SJCRH30 (cell line): ENCODE measurements around the gene CKMT2. TPM values are rescaled to one million over a fixed set of nuclear protein-coding genes. Genes with fewer than 3 reads are reported as not detected.
A peak's percentile ranks its signal among the peaks of the same experiment; 100 is the strongest.

Experiments
- DNase-seq, 2 experiments: peaks; one replicate each; pipeline ENCODE4 v3.0.0-alpha.2; 2015 to 2020
- H3K27ac ChIP-seq: fragments of 250-450 bp; sonication (Bioruptor Pico); 2 replicates; pipeline ENCODE4 v1.5.1; 2020; ENCODE audit warnings: mild to moderate bottlenecking, moderate library complexity
- H3K27me3 ChIP-seq: fragments of 250-450 bp; sonication (Bioruptor Pico); 2 replicates; pipeline ENCODE4 v1.5.1; 2020; ENCODE audit warnings: mild to moderate bottlenecking, moderate library complexity
- H3K36me3 ChIP-seq: fragments of 250-450 bp; sonication (Bioruptor Pico); 2 replicates; pipeline ENCODE4 v1.5.1; 2020; ENCODE audit warnings: mild to moderate bottlenecking, moderate library complexity
- H3K4me1 ChIP-seq: fragments of 250-450 bp; sonication (Bioruptor Pico); 2 replicates; pipeline ENCODE4 v1.5.1; 2020; ENCODE audit warnings: mild to moderate bottlenecking, moderate library complexity
- H3K4me3 ChIP-seq: fragments of 250-450 bp; sonication (Bioruptor Pico); 2 replicates; pipeline ENCODE4 v1.5.1; 2020; ENCODE audit warnings: mild to moderate bottlenecking, moderate library complexity
- H3K9me3 ChIP-seq: fragments of 250-450 bp; sonication (Bioruptor Pico); replicated peaks from 2 replicates; pipeline ENCODE4 v1.5.1; 2020; ENCODE audit warnings: mild to moderate bottlenecking, moderate library complexity
- total RNA-seq: library from RNA; depleted of rRNA; stranded (reverse); fragments of >200 nt; shearing (Covaris generic); gene quantifications from 2 replicates; pipeline ENCODE4 v1.2.3, GENCODE V29; 2014

CKMT2 gene
- total RNA-seq, 1 experiment from 2014 or later, result not detected

DNA sequence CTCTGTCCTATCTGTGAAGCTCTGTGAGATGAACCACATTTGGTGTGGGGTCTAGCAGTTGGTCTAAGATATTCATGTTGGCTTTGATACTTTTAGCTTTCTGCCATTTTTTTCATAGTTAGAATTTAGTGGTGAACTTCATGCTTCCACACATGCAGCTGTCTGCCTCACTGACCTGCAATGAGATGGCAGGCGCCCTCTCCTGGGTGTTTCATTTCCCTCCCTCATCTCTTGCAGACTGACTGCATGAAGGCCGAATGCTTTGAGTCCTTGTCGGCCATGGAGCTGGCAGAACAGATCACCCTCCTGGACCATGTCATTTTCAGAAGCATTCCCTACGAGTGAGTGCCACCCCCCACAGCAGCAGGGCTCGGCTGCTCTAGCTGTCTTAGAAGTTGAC lies 26.1 kb upstream of the CKMT2 start:
- H3K36me3 ChIP-seq, result no peaks in the 10 kb centered on the region
- DNase-seq, result peak; percentile 35 to 56
- no peaks in the 10 kb centered on the region for H3K9me3 ChIP-seq
- no peak overlapping the region for H3K27ac ChIP-seq
- H3K27me3 ChIP-seq, result no peaks in the 10 kb centered on the region
- H3K4me3 ChIP-seq, result no peak overlapping the region
- no peaks in the 10 kb centered on the region for H3K4me1 ChIP-seq

- Histone ChIP-seq H3K4me1 (no peaks in the 10 kb centered on the region), H3K27ac (no peak overlapping the region), H3K9me3 (no peaks in the 10 kb centered on the region), H3K36me3 (no peaks in the 10 kb centered on the region), H3K27me3 (no peaks in the 10 kb centered on the region), H3K4me3 (no peak overlapping the region)
- no peak for DNase-seq
Measured at GRCh38 chr5:81208904-81209303, 24.2 kb upstream of the CKMT2 start.

DNA sequence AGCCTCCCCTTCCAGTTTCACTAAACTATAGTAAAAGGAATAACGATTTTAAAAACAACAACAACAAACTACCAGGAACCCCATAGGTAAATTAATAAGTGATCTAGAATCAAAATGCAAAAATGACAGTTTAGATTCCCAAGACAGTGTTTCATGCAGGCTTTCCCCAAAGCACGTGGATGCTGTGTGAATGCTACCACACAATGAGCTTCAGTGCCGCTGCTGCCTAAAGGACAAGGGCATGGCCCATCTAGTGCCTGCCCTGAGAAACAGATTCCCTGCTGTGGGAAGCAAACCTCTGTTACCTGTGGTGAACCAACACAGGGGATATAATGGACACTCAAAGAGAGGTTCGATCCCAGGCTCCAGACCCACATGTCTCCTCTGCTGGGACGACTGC lies 23.7 kb upstream of the CKMT2 start:
- H3K36me3 ChIP-seq, result no peaks in the 10 kb centered on the region
- H3K27ac ChIP-seq, result no peak overlapping the region
- no peaks in the 10 kb centered on the region for H3K27me3 ChIP-seq
- H3K4me1 ChIP-seq, result no peaks in the 10 kb centered on the region
- H3K9me3 ChIP-seq, result no peaks in the 10 kb centered on the region
- no peak overlapping the region for H3K4me3 ChIP-seq
- DNase-seq, result no peak

DNA sequence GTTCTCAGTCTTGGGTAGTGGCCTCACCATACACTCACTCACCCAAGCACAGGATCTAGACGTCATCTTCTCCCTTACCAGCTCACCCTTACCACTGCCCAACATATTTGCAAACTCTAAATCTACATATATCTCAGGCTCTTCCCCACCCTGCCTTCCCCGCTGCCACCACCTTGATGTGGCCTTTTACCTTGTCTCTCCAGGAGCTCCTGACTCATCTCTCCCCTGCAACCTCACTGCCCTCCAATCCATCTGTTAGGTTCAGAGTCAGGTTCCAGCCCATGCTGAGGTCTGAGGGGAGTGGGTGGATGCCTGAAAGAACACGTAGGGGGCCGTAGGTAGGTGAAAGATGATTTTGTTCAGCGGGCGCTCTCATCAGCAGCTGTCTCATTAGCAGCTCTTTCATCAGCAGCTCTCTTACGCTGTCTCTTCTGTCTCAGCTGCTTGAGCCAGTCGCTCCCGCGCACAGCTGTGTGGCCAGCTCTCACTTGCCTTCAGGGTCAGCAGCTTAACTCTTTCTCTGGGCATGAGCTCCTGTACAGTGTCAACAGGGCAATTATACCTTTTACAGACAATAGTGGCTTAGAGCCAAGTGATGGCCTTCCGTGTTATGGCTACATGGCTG lies 23.1 kb upstream of the CKMT2 start:
- peak; percentile 31 to 55 for DNase-seq
- H3K27me3 ChIP-seq, result no peaks in the 10 kb centered on the region
- H3K27ac ChIP-seq, result no peak overlapping the region
- no peaks in the 10 kb centered on the region for H3K9me3 ChIP-seq
- no peaks in the 10 kb centered on the region for H3K36me3 ChIP-seq
- H3K4me1 ChIP-seq, result no peaks in the 10 kb centered on the region
- no peak overlapping the region for H3K4me3 ChIP-seq

GRCh38 chr5:81212211-81212751 lies 20.8 kb upstream of the CKMT2 start:
- Histone ChIP-seq H3K27me3 (no peaks in the 10 kb centered on the region), H3K27ac (no peak overlapping the region), H3K36me3 (no peaks in the 10 kb centered on the region), H3K9me3 (no peaks in the 10 kb centered on the region), H3K4me3 (no peak overlapping the region), H3K4me1 (no peaks in the 10 kb centered on the region)
- no peak for DNase-seq

GRCh38 chr5:81213070-81213469 lies 20.1 kb upstream of the CKMT2 start:
- Histone ChIP-seq H3K4me3 (no peak overlapping the region), H3K27ac (no peak overlapping the region), H3K9me3 (no peaks in the 10 kb centered on the region), H3K4me1 (no peaks in the 10 kb centered on the region), H3K36me3 (no peaks in the 10 kb centered on the region), H3K27me3 (no peaks in the 10 kb centered on the region)
- no peak for DNase-seq

GRCh38 chr5:81214848-81215247 lies 18.3 kb upstream of the CKMT2 start:
- no peaks in the 10 kb centered on the region for H3K27me3 ChIP-seq
- no peak overlapping the region for H3K27ac ChIP-seq
- DNase-seq, result no peak
- H3K9me3 ChIP-seq, result no peaks in the 10 kb centered on the region
- no peaks in the 10 kb centered on the region for H3K36me3 ChIP-seq
- H3K4me1 ChIP-seq, result no peaks in the 10 kb centered on the region
- H3K4me3 ChIP-seq, result no peak overlapping the region

DNA sequence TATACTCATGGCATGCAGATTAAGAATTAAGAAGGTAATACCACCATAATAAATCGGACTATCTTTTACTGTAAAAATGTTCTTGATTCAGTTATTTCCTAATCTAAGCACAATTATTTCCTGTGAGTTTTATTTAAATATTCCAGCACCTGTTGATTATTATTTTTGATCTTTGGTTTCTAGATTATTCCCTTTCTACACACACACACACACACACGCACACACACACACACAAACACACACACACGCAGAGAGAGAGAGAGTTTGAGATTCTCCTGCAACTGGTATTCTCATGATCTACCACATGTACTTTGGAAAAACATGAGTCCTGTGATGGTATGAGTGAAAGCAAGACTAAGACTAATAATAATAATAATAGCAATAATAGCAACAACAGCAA lies 17.0 kb upstream of the CKMT2 start:
- Histone ChIP-seq H3K9me3 (no peaks in the 10 kb centered on the region), H3K36me3 (no peaks in the 10 kb centered on the region), H3K4me1 (no peaks in the 10 kb centered on the region), H3K27me3 (no peaks in the 10 kb centered on the region), H3K4me3 (no peak overlapping the region), H3K27ac (no peak overlapping the region)
- DNase-seq, result no peak

DNA sequence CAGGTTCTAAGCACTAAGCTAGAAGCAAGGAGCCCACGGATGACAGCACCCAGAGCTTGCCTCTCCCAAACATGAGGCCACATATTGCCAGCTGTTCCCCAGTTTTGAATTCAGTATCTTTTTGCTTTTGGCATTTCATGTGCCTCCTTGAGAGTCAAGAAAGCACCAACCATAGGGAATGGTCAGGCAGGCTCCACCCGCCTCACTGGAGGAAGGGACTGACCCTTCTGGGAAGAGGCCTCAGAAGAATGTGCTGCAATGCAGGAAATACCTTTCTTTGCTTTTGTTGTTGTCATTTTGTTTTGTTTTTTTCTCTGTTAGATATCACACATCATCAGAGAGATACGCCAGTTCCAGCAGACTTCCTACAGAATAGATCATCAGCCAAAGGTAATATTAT lies 13.7 kb upstream of the CKMT2 start:
- Histone ChIP-seq H3K27me3 (no peaks in the 10 kb centered on the region), H3K9me3 (no peaks in the 10 kb centered on the region), H3K36me3 (0 out of 2 replicates have a peak, but pooled peaks cover 3% of the 10 kb centered on the region), H3K27ac (no peak overlapping the region), H3K4me1 (no peaks in the 10 kb centered on the region), H3K4me3 (no peak overlapping the region)
- no peak for DNase-seq

- Histone ChIP-seq H3K4me3 (no peak overlapping the region), H3K4me1 (no peaks in the 10 kb centered on the region), H3K36me3 (0 out of 2 replicates have a peak, but pooled peaks cover 3% of the 10 kb centered on the region), H3K27ac (no peak overlapping the region), H3K27me3 (no peaks in the 10 kb centered on the region), H3K9me3 (no peaks in the 10 kb centered on the region)
- no peak for DNase-seq
Measured at GRCh38 chr5:81222285-81222684, 10.8 kb upstream of the CKMT2 start.

- no peak for DNase-seq
- Histone ChIP-seq H3K27me3 (no peaks in the 10 kb centered on the region), H3K4me1 (no peaks in the 10 kb centered on the region), H3K36me3 (0 out of 2 replicates have a peak, but pooled peaks cover 3% of the 10 kb centered on the region), H3K4me3 (no peak overlapping the region), H3K9me3 (no peaks in the 10 kb centered on the region), H3K27ac (no peak overlapping the region)
Measured at GRCh38 chr5:81225463-81225862, 7.7 kb upstream of the CKMT2 start.

DNA sequence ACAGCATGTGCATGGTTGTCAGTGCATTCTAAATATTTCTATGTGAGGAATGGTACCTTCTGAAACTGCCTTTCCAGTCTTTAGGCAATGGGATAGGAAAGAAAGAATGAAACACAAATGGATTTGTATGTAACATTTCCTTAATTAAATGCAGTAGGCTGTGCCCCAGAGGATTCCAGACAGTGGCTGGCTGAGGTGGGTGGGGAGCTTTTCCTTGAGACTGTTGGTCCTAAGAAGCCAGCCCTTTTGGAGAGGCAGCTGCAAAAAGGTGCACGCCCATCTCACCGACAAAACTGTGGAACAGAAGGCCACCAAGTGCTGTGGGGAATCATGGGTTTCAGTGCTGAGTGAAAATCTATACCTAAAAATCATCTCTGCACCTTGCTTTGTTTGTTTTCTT lies 6.8 kb upstream of the CKMT2 start:
- H3K4me3 ChIP-seq, result no peak overlapping the region
- no peak for DNase-seq
- no peaks in the 10 kb centered on the region for H3K9me3 ChIP-seq
- no peak overlapping the region for H3K27ac ChIP-seq
- H3K36me3 ChIP-seq, result 0 out of 2 replicates have a peak, but pooled peaks cover 3% of the 10 kb centered on the region
- no peaks in the 10 kb centered on the region for H3K27me3 ChIP-seq
- H3K4me1 ChIP-seq, result no peaks in the 10 kb centered on the region

GRCh38 chr5:81226949-81227348 lies 6.2 kb upstream of the CKMT2 start:
- no peak for DNase-seq
- no peak overlapping the region for H3K4me3 ChIP-seq
- no peaks in the 10 kb centered on the region for H3K9me3 ChIP-seq
- 0 out of 2 replicates have a peak, but pooled peaks cover 3% of the 10 kb centered on the region for H3K36me3 ChIP-seq
- no peaks in the 10 kb centered on the region for H3K4me1 ChIP-seq
- H3K27ac ChIP-seq, result no peak overlapping the region
- no peaks in the 10 kb centered on the region for H3K27me3 ChIP-seq

DNA sequence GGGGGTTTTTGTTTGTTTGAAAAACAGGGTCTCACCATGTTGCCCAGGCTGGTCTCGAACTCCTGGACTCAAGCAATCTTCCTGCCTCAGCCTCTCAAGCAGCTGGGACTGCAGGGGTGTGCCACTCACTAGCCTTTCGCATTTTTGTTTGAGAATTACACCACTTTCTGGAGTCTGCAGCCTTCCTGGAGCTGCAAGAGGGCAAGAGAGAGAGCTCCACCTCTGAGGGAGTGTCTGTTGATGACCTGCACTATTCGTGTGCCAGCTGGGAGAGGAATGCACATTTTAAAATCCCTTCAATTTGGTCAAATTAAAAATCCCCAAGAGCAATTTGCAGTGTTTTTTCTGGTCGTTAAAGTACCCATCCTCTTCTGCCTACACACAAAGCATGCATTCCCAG lies 5.0 kb upstream of the CKMT2 start:
- DNase-seq, result no peak
- Histone ChIP-seq H3K9me3 (no peaks in the 10 kb centered on the region), H3K4me3 (no peak overlapping the region), H3K27ac (no peak overlapping the region), H3K4me1 (no peaks in the 10 kb centered on the region), H3K27me3 (no peaks in the 10 kb centered on the region), H3K36me3 (no peaks in the 10 kb centered on the region)

DNA sequence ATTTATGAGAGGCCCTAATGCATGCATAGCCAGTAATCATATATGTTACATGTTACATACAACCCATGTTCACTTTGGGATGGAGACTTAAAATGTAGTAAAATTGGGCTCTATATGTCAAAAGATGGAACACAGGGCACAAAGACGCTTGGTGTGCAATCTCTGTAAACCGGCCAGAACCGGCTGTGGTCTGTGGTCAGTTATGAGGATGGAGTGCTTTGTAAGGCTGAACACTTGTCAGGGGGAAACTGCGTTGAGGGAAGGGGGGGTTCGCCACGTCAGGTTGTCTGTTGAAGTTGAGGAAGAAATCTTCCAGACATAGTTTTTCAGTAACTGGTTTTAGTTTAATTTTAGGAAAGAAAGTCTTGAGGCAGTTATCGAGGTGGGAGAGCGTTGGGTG lies 2.7 kb upstream of the CKMT2 start:
- Histone ChIP-seq H3K9me3 (no peaks in the 10 kb centered on the region), H3K4me3 (no peak overlapping the region), H3K4me1 (no peaks in the 10 kb centered on the region), H3K27ac (no peak overlapping the region), H3K36me3 (no peaks in the 10 kb centered on the region), H3K27me3 (no peaks in the 10 kb centered on the region)
- no peak for DNase-seq

GRCh38 chr5:81232464-81233079 lies 550 bp upstream of the CKMT2 start:
- Histone ChIP-seq H3K4me1 (no peaks in the 10 kb centered on the region), H3K27ac (no peak overlapping the region), H3K4me3 (no peak overlapping the region), H3K36me3 (peaks cover 2% of the 10 kb centered on the region; the same call in 1 of the 2 replicates), H3K9me3 (no peaks in the 10 kb centered on the region), H3K27me3 (no peaks in the 10 kb centered on the region)
- DNase-seq, result no peak
